ENCODE results near the gene CYP4F22.

GRCh38 chr19:15550929-15551292, 42.6 kb downstream of the CYP4F22 start:
- TF ChIP-seq, protein P1, sequence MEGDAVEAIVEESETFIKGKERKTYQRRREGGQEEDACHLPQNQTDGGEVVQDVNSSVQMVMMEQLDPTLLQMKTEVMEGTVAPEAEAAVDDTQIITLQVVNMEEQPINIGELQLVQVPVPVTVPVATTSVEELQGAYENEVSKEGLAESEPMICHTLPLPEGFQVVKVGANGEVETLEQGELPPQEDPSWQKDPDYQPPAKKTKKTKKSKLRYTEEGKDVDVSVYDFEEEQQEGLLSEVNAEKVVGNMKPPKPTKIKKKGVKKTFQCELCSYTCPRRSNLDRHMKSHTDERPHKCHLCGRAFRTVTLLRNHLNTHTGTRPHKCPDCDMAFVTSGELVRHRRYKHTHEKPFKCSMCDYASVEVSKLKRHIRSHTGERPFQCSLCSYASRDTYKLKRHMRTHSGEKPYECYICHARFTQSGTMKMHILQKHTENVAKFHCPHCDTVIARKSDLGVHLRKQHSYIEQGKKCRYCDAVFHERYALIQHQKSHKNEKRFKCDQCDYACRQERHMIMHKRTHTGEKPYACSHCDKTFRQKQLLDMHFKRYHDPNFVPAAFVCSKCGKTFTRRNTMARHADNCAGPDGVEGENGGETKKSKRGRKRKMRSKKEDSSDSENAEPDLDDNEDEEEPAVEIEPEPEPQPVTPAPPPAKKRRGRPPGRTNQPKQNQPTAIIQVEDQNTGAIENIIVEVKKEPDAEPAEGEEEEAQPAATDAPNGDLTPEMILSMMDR (IDR thresholded peaks at IDR 0.05; ENCODE audit: low read length) = no peak
- TF ChIP-seq EZH2 (optimal IDR thresholded peaks at IDR 0.05; ENCODE audit: low read depth, low read length) = no peak
- no peak for TF ChIP-seq EZH2phosphoT487 (IDR thresholded peaks at IDR 0.05; ENCODE audit: low read length)
